H9 (cell line): ENCODE measurements around the gene AANAT. TPM values are rescaled to one million over a fixed set of nuclear protein-coding genes. Genes with fewer than 3 reads are reported as not detected.
A peak's percentile ranks its signal among the peaks of the same experiment; 100 is the strongest.

ENCODE experiments used
- DNase-seq: peaks from one replicate; pipeline ENCODE4 v3.0.0-alpha.2; 2017
- H2AFZ ChIP-seq: one replicate; pipeline ENCODE4 v1.6.1; 2013; ENCODE audit warnings: mild to moderate bottlenecking, low read length, control low read depth, moderate library complexity
- H2AK5ac ChIP-seq: 2 replicates; pipeline ENCODE4 v1.6.1; 2013; ENCODE audit warnings: low read length, control low read depth, mixed read lengths; ENCODE audit not compliant: insufficient read length
- H2BK120ac ChIP-seq: one replicate; pipeline ENCODE4 v1.6.1; 2013; ENCODE audit warnings: low read depth, mild to moderate bottlenecking, low read length, control low read depth, inconsistent platforms; ENCODE audit not compliant: poor library complexity, severe bottlenecking
- H2BK12ac ChIP-seq: 2 replicates; pipeline ENCODE4 v1.6.1; 2013; ENCODE audit warnings: low read length, control low read depth, mixed read lengths, low read depth; ENCODE audit not compliant: insufficient read length
- H2BK15ac ChIP-seq: 2 replicates; pipeline ENCODE4 v1.6.1; 2013; ENCODE audit warnings: low read depth, low read length, control low read depth
- H2BK20ac ChIP-seq: one replicate; pipeline ENCODE4 v1.6.1; 2013; ENCODE audit warnings: low read depth, mild to moderate bottlenecking, low read length, control low read depth, inconsistent platforms; ENCODE audit not compliant: poor library complexity, severe bottlenecking
- H2BK5ac ChIP-seq: 2 replicates; pipeline ENCODE4 v1.6.1; 2013; ENCODE audit warnings: low read length, control low read depth, mixed read lengths; ENCODE audit not compliant: insufficient read length
- H3K14ac ChIP-seq: 2 replicates; pipeline ENCODE4 v1.6.1; 2013; ENCODE audit warnings: low read length, control low read depth; ENCODE audit not compliant: insufficient read depth
- H3K18ac ChIP-seq: 2 replicates; pipeline ENCODE4 v1.6.1; 2013; ENCODE audit warnings: low read depth, mild to moderate bottlenecking, mixed read lengths, low read length, control low read depth; ENCODE audit not compliant: insufficient read length
- H3K23ac ChIP-seq: 2 replicates; pipeline ENCODE4 v1.6.1; 2013; ENCODE audit warnings: low read length, control low read depth, mixed read lengths, low read depth; ENCODE audit not compliant: insufficient read length
- H3K23me2 ChIP-seq: 2 replicates; pipeline ENCODE4 v1.6.1; 2013; ENCODE audit warnings: low read depth, mild to moderate bottlenecking, mixed read lengths, low read length, control low read depth; ENCODE audit not compliant: insufficient read length, poor library complexity, severe bottlenecking
- H3K27ac ChIP-seq: 2 replicates; pipeline ENCODE4 v1.5.1; 2013; ENCODE audit warnings: low read length, control low read depth, mixed read lengths, low read depth; ENCODE audit not compliant: insufficient read length
- H3K27me3 ChIP-seq: 2 replicates; pipeline ENCODE4 v1.6.1; 2013; ENCODE audit warnings: low read length, control low read depth, inconsistent platforms; ENCODE audit not compliant: insufficient read depth
- H3K4ac ChIP-seq: 2 replicates; pipeline ENCODE4 v1.6.1; 2013; ENCODE audit warnings: low read depth, mild to moderate bottlenecking, control low read depth, inconsistent platforms, low read length, moderate library complexity
- H3K4me1 ChIP-seq: 2 replicates; pipeline ENCODE4 v1.6.1; 2013; ENCODE audit warnings: low read length, control low read depth, inconsistent platforms; ENCODE audit not compliant: insufficient read depth
- H3K4me2 ChIP-seq: 2 replicates; pipeline ENCODE4 v1.6.1; 2013; ENCODE audit warnings: low read length, control low read depth, mixed read lengths; ENCODE audit not compliant: insufficient read length, insufficient read depth
- H3K56ac ChIP-seq: 2 replicates; pipeline ENCODE4 v1.6.1; 2013; ENCODE audit warnings: low read depth, mild to moderate bottlenecking, mixed read lengths, low read length, control low read depth; ENCODE audit not compliant: insufficient read length
- H3K79me1 ChIP-seq: 2 replicates; pipeline ENCODE4 v1.6.1; 2013; ENCODE audit warnings: low read depth, mild to moderate bottlenecking, moderate library complexity, low read length, control low read depth, inconsistent platforms; ENCODE audit not compliant: insufficient read depth, poor library complexity, severe bottlenecking
- H3K79me2 ChIP-seq: 2 replicates; pipeline ENCODE4 v1.6.1; 2013; ENCODE audit warnings: low read length, control low read depth, inconsistent platforms; ENCODE audit not compliant: insufficient read depth
- H3K9ac ChIP-seq: 2 replicates; pipeline ENCODE4 v1.6.1; 2013; ENCODE audit warnings: low read length, control low read depth, mixed read lengths; ENCODE audit not compliant: insufficient read length; ENCODE audit errors: extremely low read depth
- H3K9me3 ChIP-seq: one replicate; pipeline ENCODE4 v1.6.1; 2013; ENCODE audit warnings: low read depth, low read length, inconsistent platforms; ENCODE audit not compliant: control insufficient read depth
- H3T11ph ChIP-seq: one replicate; pipeline ENCODE4 v1.6.1; 2013; ENCODE audit warnings: mild to moderate bottlenecking, low read length, control low read depth, inconsistent platforms
- H4K20me1 ChIP-seq: one replicate; pipeline ENCODE4 v1.6.1; 2013; ENCODE audit not compliant: control insufficient read depth, insufficient read length, insufficient read depth
- H4K5ac ChIP-seq: 2 replicates; pipeline ENCODE4 v1.6.1; 2013; ENCODE audit warnings: low read depth, mild to moderate bottlenecking, mixed read lengths, low read length, control low read depth; ENCODE audit not compliant: insufficient read length
- H4K8ac ChIP-seq: replicated peaks from 2 replicates; pipeline ENCODE4 v1.6.1; 2013; ENCODE audit warnings: low read length, control low read depth, mixed read lengths, low read depth; ENCODE audit not compliant: insufficient read length
- H4K91ac ChIP-seq: 2 replicates; pipeline ENCODE4 v1.6.1; 2013; ENCODE audit warnings: low read depth, mild to moderate bottlenecking, moderate library complexity, mixed read lengths, low read length, control low read depth; ENCODE audit not compliant: insufficient read length
- H3K27ac Mint-ChIP-seq, 3 experiments: 2 replicates in 2 of 3; 3 replicates in 1 of 3; pipeline ENCODE4 v1.8.0; 2020 to 2021; ENCODE audit warnings: mixed read lengths in 3 of 3, mild to moderate bottlenecking in 1 of 3, moderate library complexity in 1 of 3
- H3K27me3 Mint-ChIP-seq: 2 replicates; pipeline ENCODE4 v1.8.0; 2021; ENCODE audit warnings: low read depth, mild to moderate bottlenecking, moderate library complexity, mixed read lengths
- H3K36me3 Mint-ChIP-seq, 3 experiments: 2 replicates in 2 of 3; 3 replicates in 1 of 3; pipeline ENCODE4 v1.8.0; 2020 to 2021; ENCODE audit warnings: low read depth in 3 of 3, mixed read lengths in 3 of 3; ENCODE audit not compliant: insufficient read depth in 1 of 3
- H3K4me1 Mint-ChIP-seq, 2 experiments: 2 replicates each; pipeline ENCODE4 v1.8.0; 2020; ENCODE audit warnings: mixed read lengths in 2 of 2
- H3K4me3 Mint-ChIP-seq, 2 experiments: 2 replicates in 1 of 2; 3 replicates in 1 of 2; pipeline ENCODE4 v1.8.0; 2020 to 2021; ENCODE audit warnings: mild to moderate bottlenecking in 2 of 2, mixed read lengths in 2 of 2, moderate library complexity in 1 of 2
- H3K9me3 Mint-ChIP-seq, 2 experiments: 2 replicates in 1 of 2; 3 replicates in 1 of 2; pipeline ENCODE4 v1.8.0; 2020; ENCODE audit warnings: mild to moderate bottlenecking in 2 of 2, mixed read lengths in 2 of 2, moderate library complexity in 1 of 2
- CTCF ChIP-seq: fragments of 200-600 bp; sonication (generic); conservative IDR thresholded peaks from 3 replicates; pipeline ENCODE4 v1.8.0; 2021; ENCODE audit warnings: antibody characterized with exemption, mild to moderate bottlenecking
- WGBS: extraction: QIAGEN DNeasy Blood & Tissue Kit; methylation state at CpG from one replicate; pipeline ENCODE4 v1.1.7; 2013; ENCODE audit warnings: missing lambda C conversion rate, low lambda C conversion rate, mixed read lengths; ENCODE audit not compliant: insufficient read length; ENCODE audit errors: extremely low coverage; 5-methylcytosine and 5-hydroxymethylcytosine counted together
- total RNA-seq: library from RNA; stranded (reverse); gene quantifications from 2 replicates; pipeline ENCODE4 v1.2.1, GENCODE V29; 2021

AANAT gene
- total RNA-seq, 1 experiment from 2014 or later = 0.55 TPM

- Histone ChIP-seq H3K9ac (no peak overlapping the region), H2AK5ac (no peak overlapping the region), H4K8ac (no peak overlapping the region), H4K5ac (no peak overlapping the region), H3K9me3 (no peaks in the 10 kb centered on the region), H3K27ac (no peak overlapping the region), H3K4me2 (no peak overlapping the region), H2BK15ac (no peak overlapping the region), H2BK12ac (no peak overlapping the region), H4K91ac (no peak overlapping the region), H3K23ac (no peak overlapping the region), H3K4me1 (peaks cover 18% of the 10 kb centered on the region; the same call in 1 of the 2 replicates), H2AFZ (no peak overlapping the region), H4K20me1 (no peaks in the 10 kb centered on the region), H3K4ac (no peak overlapping the region), H3K79me2 (peaks cover 29% of the 10 kb centered on the region; the same call in 1 of the 2 replicates), H3K27me3 (no peaks in the 10 kb centered on the region), H3K56ac (no peak overlapping the region), H2BK5ac (no peak overlapping the region), H3K79me1 (peaks cover 12% of the 10 kb centered on the region), H2BK120ac (no peak overlapping the region), H3K18ac (no peak overlapping the region), H2BK20ac (no peak overlapping the region), H3T11ph (no peak overlapping the region), H3K23me2 (no peaks in the 10 kb centered on the region), H3K14ac (no peak overlapping the region)
- no peak overlapping the region; a peak in 1 of 5 replicates for H3K4me3 Mint-ChIP-seq
- peaks cover 35 to 41% of the 10 kb centered on the region in 2 experiments for H3K4me1 Mint-ChIP-seq
- no peaks in the 10 kb centered on the region for H3K9me3 Mint-ChIP-seq
- peak; percentile 72 for TF ChIP-seq CTCF
- no peak for DNase-seq
- H3K27ac Mint-ChIP-seq = peak overlapping the region in 1 of 3 experiments; percentile 41; a peak in 1 of 7 replicates
- no peaks in the 10 kb centered on the region for H3K27me3 Mint-ChIP-seq
- WGBS = no CpG with 5 or more reads among the region's 3 CpGs
- peaks cover 0 to 3% (median 0%) of the 10 kb centered on the region in 3 experiments; a peak in 2 of 7 replicates for H3K36me3 Mint-ChIP-seq
Measured at GRCh38 chr17:76432712-76433336, 34.6 kb upstream of the AANAT start.
